ENCODE measurements around the gene SLC27A1.
"Not testable (repeated sequence)": the region's sequence is repeated elsewhere in the genome, so short reads cannot be mapped to it uniquely, and the experiment has no call there.

The SLC27A1 gene

DNA sequence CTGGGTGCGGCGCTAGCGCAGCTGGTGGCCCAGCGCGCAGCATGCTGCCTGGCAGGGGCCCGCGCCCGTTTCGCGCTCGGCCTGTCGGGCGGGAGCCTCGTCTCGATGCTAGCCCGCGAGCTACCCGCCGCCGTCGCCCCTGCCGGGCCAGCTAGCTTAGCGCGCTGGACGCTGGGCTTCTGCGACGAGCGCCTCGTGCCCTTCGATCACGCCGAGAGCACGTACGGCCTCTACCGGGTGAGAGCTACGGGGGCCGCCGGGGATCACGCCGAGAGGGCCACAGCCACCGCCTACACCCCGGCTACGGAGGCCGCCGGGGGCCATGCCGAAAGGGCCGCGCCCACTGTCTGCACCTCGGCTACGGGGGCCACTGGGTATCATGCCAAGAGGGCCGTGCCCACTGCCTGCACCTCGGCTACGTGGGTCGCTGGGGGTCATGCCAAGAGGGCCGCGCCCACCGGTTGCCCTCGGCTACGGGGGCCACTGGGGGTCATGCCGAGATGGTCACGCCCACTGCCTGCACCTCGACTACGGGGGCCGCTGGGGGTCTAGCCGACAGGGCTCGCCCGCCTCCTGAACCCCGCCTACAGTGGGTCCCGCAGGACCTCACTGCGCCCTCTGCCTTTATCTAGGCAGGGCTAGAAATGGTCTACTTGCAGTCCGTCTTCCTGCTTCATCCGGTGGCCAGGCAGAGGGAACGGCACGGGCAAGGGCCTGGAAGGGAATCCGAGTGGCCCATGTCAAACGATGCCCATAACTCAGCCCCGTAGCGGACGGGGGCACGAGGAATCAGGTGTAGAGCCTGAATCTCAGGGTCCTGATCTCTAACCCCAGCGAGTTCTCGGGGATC is 41.6 kb downstream of the SLC27A1 start:
- peak; percentile 78 to 81 for DNase-seq

- no peak for DNase-seq
Measured at GRCh38 chr19:17512574-17512939, 42.2 kb downstream of the SLC27A1 start.

GRCh38 chr19:17515408-17516149 is 45.3 kb downstream of the SLC27A1 start:
- no peak for DNase-seq

- DNase-seq: no peak
Measured at GRCh38 chr19:17517898-17518297, 47.6 kb downstream of the SLC27A1 start.

DNA sequence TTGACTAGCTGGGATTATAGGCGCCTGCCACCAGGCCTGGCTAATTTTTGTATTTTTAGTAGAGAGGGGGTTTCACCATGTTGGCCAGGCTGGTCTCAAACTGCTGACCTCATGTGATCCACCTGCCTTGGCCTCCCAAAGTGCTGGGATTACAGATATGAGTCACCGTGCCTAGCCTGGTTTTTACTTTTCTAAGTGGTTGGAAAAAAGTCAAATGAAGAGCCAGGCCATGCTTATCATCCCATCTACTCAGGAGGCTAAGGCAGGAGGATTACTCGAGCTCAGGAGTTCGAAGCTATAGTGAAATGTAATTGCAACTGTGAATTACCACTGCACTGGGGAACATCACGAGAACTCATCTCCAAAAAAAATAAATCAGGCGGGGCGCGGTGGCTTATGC is 48.3 kb downstream of the SLC27A1 start:
- not testable (repeated sequence) for DNase-seq

GRCh38 chr19:17519967-17520366 is 49.6 kb downstream of the SLC27A1 start:
- DNase-seq: no peak

GRCh38 chr19:17520865-17521264 is 50.5 kb downstream of the SLC27A1 start:
- DNase-seq: no peak

DNA sequence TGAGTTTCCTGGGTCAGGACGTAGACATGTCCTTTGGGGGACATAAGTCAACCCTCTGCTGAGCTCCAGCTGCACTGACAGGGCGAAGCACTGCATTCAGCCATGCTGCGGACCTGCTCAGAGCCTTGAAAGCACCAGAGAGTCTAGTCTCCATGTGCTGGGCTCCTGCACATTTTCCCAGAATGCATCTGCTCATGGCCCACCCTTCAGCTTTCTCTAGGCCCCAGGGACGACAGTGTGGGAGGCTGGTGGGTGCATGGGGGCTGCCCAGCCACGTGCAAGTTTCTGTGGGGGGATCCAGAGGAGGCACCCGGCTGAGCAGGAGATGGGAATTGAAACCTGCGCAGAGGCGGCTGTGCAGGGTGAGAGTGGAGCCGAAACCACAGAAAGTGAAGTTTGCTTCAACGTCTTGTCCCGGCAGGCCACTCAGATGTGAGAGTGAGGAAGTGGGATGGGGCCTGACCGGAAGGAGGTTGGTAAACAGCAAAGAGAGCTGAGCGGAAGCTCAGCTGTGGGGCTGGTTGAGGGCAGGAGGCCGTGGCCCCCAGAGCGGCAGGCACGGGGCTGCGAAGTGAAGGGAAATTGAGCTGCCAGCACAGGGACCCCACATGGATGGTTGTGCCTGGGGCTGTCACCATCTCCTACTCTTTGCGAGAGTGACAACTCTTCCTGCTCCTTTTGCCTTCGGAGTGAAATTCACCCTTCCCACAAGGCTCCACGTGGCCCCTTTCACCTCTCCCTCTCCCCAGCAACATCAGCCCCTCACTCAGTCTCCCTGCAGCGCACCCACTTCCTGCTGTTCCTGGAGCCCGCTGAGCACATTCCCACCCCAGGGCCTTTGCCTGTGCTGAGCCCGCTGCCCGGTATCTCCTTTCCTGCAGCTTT is 52.9 kb downstream of the SLC27A1 start:
- DNase-seq: peak; percentile 29 to 77

- DNase-seq: no peak
Measured at GRCh38 chr19:17524651-17525050, 54.3 kb downstream of the SLC27A1 start.

DNA sequence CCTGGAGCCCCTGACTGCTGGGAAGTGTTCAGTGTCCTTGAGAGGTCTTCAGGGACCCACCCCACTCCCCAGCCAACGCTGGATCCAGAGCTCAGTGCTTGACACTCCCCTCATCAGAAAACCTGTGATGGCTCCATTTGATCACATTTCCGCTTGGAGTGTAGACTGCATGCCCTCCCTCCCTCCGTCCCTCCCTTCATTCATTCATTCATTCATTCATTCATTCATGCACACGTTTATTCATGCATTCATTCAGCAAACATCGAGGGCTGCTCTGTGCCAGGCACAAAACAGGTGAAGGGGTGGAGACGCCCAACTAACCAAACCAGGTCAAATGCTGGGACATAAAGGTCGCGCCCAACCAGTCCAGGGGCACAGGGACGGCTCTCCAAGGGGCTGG is 54.8 kb downstream of the SLC27A1 start:
- DNase-seq: no peak

DNA sequence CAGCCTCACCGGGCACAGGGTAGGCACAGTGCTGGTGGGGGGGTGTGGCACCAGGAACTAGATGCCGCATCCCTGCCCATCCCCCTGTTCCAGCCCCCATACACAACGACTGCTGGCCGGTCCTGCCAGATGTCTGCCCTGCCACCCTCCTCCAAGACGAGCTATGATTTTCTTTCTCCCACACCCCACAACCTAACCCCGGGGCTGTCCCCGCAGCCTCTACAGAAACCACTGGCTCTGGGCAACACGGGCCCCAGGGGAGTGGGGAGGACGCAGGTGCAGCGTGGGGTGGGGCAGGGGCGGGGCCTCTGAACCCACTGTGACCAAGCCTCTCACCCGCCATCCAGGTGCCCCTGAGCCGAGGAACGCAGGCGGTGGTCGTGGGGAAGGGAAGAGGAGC is 56.6 kb downstream of the SLC27A1 start:
- no peak for DNase-seq

GRCh38 chr19:17527326-17527725 is 57.0 kb downstream of the SLC27A1 start:
- no peak for DNase-seq

- DNase-seq: no peak
Measured at GRCh38 chr19:17528610-17529009, 58.3 kb downstream of the SLC27A1 start.

GRCh38 chr19:17529239-17530158 is 59.2 kb downstream of the SLC27A1 start:
- no peak for DNase-seq

- DNase-seq: no peak
Measured at GRCh38 chr19:17530586-17530985, 60.3 kb downstream of the SLC27A1 start.

- DNase-seq: no peak
Measured at GRCh38 chr19:17532116-17532515, 61.8 kb downstream of the SLC27A1 start.

GRCh38 chr19:17532557-17532956 is 62.2 kb downstream of the SLC27A1 start:
- DNase-seq: no peak

- DNase-seq: no peak
Measured at GRCh38 chr19:17534767-17535166, 64.4 kb downstream of the SLC27A1 start.

DNA sequence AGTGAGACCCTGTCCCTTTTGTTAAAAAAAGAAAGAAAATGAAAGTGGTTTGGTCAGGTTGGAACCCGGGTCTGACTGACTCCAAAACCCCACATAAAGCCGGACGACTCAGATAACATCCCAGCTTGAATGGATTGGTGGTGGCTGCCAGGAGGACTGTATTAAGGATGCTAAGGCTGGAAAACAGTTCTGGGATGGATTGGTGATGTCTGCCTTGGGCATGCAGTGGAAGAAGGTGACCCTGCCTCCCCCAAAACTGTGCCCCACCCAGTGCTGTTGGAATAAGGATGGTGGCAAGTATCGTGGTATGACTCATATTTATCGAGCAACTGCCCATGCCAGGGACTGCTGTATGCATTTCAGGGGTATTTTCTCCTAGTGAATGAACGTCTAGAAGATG is 66.6 kb downstream of the SLC27A1 start:
- no peak for DNase-seq

GRCh38 chr19:17538684-17539237 is 68.4 kb downstream of the SLC27A1 start:
- DNase-seq: no peak

- peak; percentile 94 to 95 for DNase-seq
Measured at GRCh38 chr19:17539238-17540117, 69.2 kb downstream of the SLC27A1 start.
